Stimulated activated CD4-positive, alpha-beta T cell treated with anti-CD3 and anti-CD28 coated beads, TNF-alpha, amount 100 ng/mL, for 1 hour (primary cell): Measurements from ENCODE around the gene GBA2.

Experiments
- DNase-seq, 3 donors: peaks; one replicate each; pipeline ENCODE4 v3.0.0-alpha.2; 2020; ENCODE audit warnings: low read depth in 3 of 3, low spot score in 1 of 3

The GBA2 gene

DNA sequence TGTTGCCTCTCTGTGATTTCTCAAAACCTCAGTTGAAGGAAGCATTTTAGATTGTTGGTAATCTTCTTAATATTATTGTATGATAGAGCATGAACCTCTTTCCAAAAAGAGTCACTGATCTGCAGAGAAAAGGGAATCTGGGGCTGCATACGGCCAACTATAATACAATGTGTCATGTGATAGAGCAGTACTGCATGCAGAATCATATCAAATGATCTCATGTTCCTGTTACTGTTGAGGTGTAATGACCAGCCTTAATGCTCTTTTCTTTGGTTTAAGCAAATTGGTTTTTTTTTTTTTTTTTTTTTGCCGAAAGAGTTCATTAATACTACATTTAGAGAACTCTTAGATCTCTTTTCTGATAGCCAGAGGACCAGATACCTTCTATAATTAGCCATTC lies 18.0 kb upstream of the GBA2 start:
- no peak for DNase-seq

DNA sequence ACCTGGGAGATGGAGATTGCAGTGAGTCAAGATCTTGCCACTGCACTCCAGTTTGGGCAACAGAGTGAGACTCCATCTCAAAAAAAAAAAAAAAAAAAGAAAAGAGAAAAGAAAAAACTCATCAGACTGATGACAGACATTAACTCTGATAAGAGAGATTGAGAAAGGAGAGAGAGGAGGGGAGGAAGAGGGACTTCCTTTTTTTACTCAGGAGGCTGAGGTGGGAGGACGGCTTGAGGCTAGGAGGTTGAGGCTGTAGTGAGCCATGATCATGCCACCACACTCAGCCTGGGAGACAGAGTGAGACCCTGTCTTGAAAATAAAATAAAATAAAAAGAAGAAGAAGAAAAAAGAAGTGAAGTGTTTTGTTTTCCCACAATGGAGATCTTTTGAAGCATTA lies 14.8 kb upstream of the GBA2 start:
- DNase-seq: no peak

DNA sequence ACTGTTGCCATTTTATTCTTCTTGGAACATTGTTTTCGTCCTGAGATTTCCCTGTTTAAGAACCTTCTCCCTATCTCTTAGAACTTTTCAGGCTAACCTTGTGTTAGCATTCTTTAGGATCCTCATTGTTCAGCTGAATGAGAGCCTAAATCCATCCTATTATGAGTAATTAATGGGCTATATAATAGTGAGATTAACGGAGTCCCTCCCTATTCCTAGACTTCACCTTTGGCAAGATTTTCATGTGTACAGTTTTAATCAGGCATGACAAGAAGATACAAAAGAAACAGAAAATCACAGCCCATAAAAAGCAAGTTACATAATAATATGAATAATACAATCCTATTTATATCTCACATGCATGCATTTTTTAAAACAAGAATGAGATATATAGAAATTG lies 14.2 kb upstream of the GBA2 start:
- no peak for DNase-seq

DNA sequence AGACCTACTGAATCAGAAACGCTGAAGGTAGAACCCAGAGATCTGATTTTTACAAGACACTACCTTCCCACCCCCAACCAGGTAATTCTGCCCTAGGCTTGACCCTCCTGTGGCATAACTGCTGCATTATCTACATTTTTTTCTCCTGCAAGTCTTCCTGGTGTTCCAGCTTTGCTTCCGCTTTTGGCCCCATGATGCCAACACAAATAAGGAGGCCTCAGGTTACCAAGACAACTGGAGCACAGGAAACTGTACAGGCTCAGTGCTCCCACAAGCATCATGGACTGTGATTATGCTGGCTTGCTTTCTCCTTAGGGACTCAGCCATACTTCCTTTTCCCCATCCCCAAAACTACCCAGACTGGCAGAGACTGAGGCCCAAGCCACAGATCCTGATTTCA lies 11.6 kb upstream of the GBA2 start:
- no peak for DNase-seq

DNA sequence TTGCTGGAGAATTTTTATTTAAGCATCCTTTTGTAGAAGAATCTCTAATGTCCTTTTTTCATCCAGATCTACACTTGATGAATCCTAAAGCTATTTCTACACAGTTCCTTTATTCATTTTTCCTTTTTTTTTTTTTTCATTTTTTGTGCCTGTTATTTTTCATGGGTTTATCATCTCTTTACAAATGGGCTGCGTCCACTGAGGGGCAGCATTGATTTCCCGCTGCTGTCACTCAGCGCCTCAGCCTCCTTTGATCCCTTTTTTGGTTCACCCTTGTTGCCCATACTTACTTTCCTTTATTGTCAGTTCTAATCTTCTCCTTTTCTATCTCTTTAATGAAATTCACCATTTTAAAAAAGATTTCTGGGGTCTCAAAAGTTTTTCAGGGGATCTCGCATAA lies 10.8 kb upstream of the GBA2 start:
- DNase-seq: no peak

DNA sequence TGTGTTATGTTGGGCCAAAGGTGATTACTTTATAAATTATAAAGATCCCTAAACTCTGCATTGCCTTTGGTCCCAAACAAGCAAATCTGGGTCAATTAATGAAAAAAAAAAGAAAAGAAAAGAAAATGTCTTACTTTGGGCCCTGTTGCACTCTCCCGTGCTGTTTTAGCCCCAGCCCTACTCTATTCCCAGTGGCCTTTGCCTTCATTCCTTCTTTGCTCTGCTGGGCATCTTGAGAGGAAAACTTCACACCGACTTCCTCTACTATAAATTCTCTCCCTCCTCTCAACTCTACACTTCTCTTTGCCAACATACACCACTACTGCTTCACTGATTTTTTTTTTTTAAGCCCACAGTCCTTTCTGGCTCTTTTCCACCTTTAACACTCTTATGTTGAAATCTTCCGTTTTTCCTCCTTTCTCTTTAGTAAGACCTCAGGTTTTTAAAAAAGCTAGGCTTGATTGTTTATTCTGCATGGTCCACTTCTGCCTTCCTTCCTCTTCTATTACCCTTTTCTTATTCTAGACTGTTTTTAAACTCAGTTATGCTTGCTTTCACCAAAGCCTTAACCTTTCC lies 9.5 kb upstream of the GBA2 start:
- no peak for DNase-seq

DNA sequence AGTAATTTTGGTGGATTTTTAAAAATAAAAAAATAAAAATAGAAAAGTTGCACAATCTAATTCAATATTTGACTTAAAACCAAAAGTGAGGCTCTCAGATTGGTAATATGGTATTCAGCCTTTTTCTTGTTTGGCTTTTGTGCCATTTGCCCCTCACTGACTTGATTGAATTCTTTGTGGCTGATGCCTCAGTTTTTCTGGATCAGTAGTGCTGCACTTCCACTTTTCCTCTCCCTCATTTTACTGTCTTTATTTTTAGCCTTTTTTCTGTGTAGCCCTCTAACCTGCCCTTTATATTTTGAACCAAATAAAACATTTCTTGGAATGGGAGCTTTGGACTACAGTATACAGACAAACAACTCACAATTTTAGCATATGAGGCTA lies 8.9 kb upstream of the GBA2 start:
- DNase-seq: no peak

DNA sequence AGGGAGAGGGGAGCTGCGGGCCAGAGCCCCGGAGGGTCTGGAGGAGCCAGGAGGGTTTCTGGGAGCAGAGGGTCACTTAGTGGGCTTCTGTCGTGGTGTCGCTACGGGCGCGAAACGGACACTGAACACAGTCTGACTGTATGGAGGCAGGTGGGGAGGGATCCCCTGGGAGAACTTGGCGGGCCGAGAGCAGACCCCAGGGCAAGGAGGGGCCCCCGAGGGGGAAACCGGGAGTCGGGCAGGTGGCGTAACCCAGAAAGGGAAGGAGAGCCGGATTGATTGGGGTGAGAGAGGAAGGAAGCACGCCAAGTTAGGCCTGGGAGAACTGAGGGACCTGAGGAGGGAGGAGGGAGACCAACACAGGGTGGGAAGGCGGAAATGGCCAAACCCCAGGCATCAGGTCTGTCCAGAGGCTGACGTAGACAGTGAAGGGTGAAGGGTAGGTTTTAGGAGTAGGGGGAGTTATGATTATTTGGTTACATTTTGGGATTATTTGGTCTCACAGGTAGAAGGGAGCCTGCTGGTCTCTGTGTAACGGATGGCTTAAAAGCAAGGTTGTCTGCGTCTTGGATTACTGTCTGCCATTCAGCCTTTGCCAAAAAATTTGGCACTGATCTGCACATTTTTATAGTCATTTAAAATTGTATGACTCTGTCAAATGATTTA lies 8.3 kb upstream of the GBA2 start:
- DNase-seq: no peak

DNA sequence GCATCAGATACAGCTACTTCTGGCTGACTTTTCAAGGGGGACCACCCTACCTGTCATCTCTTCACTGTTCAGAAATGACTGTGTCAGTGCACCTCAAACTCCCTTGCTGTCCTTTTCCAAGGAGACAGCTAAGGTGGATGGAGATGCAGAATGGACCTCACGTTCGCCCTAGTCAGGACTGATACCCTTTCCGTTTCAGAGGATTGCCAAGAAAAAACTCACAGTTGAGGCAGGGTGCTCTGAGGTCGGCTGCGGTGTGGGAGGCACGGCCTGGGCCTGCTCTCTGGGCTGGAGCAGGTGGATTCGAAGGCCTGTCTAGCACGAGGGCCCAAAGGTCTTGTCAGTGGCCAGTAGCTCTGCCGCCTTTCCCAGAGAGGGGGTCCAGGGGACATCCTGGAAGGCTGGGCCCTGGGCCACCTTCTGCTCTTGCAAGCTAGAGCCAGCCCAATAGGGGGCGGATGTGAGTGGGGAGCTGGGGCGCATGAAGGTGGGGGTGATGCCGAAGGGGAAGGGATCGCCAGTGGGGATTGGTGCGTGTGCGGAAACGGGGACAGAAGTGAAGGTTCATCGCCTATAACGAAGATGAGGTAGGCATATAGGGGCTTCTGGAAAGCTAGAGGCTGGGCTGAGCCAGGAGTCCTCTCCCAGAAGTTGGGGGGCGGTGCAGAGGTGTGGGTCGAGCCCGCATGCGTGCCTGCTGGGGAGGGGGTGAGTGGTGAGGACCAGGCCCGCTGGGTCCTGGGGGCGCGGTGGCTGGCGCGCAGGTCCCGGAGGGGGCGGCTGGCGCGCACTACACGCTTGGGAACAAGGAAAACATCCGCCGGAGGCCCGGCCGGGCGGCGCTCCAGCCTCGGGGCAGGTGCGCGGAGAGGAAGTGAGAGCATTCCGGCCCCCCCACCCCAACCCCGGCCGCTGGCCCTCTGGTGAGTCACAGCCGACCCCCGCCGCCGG lies 7.5 kb upstream of the GBA2 start:
- DNase-seq: peak; percentile 46 to 65 (median 51)

DNA sequence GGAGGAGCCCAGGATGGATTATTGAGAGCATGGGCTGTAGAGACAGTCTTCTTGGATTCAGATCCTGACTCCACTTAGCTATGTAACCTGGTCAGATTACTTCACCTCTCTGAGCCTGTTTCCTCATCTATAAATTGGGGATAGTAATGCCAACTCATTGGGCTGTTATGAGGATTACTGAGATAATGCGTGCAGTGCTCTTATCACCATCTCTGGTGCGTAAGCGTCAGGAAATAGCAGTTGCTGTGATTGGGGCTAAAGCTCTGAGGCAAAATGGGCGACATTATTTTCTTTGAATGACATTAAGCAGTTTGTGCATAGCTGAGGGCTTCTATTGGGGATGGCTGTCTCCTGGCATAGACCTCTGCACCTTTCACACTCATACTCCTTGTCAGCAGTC lies 6.0 kb upstream of the GBA2 start:
- no peak for DNase-seq

DNA sequence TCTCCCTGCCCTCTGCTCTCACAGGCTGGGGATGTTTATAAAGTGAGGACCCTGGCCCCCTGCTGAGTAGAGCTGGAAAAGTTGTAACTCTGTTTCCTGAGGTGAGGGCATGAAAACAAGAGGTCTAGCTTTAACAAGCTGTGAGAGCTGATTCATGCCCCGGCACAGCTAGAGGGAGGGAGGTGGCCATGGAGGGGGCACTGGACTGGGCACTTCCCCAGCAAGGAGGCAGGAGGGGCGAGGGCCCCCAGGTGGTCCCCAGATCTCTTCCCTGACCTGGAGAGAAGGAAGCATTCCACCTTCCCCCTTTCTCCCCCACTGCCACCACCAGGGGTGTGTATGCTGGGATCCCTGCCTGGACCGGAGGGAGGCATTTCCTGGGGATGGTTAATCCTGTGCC lies 5.2 kb upstream of the GBA2 start, which contains the start of gene MSMP:
Gene MSMP (minus strand): TSS at position 13 of the 400 bp plus-strand sequence. CDS start 147 bp downstream, outside the sequence.
- DNase-seq: no peak

DNA sequence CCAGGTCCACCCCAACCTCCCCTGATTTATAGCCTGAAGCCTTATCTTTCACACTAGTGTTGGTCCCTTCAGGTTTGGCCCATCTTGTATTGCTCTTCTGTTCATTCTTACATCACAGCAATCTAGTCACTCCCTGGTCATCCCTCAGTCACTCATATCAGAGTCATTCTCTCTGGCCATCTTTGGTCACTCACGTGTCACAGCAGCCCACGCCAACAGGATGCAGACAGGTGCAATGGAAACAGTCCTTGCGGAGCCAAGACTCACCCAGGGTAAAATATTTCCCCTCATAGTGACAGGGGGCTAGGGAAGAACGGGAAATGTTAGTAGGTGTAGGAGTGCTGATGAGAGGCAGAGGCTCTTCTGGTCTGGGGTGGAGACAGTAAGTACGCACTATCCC lies 4.4 kb upstream of the GBA2 start:
- no peak for DNase-seq

DNA sequence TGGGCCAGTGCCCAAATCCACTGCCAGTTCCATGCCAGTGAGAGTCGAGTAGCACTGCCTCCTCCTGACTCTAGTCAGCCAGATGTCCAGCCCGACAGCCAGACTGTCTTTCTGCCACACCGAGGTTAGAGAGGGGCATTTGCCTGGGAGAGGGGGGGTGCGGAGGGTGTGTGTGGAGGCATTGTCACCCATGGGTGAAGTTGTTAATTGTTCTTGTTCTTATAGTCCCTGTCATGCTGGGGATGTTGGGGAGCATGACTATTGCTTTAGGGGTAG lies 1.2 kb upstream of the GBA2 start:
- no peak for DNase-seq

DNA sequence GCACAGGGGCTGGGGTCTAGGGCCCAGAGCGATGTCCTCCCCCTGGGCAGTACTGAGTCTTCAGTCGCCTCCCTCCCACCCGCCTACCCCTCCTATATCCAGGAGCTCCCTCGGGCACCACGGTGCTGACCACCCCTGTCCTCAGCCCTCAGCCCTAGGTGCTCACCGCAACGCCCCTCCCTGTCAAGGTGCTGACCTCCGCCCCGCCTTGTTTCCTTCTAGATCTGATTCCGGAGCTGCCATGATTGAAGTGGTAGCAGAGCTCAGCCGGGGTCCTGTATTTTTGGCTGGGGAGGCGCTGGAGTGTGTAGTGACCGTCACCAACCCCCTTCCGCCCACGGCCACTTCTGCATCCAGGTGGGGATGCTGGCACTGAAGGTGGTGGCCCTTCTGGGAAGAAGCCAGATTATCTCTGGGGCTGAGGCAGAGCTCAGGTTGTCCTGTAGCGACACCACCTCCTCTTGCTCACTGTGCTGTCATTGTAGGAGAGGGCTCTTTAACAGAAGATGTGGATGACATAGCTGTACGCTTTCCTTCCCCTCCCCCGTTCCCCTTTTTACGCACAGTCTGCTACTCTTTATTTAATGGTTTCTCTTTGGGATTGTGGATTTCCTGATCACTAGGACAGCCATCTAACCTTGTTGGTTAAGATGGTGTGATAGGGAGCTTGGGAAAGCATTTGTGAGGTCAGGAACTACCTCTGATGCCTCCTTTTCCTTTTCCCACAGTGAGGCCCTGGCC lies 657 bp upstream of the GBA2 start:
- no peak for DNase-seq

DNA sequence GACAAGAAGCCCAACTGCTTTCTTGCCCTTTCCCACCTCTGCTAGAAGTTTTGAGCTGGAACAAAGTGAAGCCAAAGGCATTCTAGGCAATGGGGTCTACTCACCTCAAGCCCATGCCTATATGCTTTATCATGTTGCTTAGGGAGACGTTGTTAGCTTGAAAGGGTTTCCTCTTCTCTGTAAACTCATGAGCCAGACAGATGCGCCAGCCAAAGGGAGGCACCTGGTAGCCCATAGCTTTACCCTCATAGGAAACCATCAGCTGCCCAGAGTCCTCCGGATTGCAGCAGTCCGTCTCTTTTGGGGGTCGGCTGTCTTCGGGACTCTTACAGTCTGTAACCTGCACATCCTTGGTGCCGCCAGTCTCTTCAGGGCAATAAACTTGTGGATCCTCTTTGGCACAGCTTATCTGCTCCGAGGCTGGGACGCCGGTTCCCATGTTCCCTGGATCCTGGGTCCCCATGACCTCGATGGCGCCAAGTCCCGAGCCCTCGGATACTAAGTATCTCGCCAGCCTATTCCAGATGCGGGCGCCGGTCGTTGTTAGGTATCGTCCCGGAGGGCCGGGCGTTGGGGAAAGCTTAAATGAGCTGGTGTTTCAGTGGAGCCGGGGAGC lies 678 bp downstream of the GBA2 start:
- DNase-seq: no peak

DNA sequence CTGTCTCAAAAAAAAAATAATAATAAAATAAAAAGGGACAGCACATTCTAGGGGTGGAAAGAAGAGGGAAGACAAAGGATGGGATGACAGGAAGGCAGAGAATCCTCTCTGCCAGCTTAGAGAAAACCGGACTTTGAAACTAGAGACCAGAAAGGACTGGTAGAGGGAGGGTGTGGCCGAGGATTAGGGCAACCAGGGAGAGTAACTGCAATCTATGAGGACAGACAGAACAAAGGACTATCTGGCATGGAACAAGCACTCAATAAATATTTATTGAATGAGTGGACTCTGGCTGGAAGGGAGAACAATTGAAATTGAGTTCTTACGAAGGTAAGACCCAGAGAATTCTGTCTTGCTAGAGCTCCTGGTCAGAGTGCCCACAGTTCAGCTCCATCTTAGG lies 2.4 kb downstream of the GBA2 start:
- DNase-seq: no peak

DNA sequence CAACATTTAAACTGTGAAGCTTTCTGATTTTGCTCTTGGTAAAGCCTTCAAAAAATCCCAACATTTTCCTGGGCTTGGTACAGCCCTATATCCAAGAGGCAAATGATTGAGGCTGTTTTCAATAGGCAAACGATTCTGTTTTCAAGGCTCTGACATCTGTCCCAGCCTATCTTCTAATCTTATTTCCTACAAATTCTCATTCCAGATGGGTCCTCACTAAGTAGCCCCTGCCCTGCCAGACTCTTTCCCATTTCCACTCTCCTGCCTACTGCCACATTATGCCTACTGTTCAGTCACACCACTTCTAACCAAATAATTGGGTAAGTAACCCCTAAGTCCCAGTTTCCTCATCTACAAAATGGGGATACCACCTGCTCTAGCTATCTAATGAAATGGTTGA lies 3.5 kb downstream of the GBA2 start:
- DNase-seq: no peak

DNA sequence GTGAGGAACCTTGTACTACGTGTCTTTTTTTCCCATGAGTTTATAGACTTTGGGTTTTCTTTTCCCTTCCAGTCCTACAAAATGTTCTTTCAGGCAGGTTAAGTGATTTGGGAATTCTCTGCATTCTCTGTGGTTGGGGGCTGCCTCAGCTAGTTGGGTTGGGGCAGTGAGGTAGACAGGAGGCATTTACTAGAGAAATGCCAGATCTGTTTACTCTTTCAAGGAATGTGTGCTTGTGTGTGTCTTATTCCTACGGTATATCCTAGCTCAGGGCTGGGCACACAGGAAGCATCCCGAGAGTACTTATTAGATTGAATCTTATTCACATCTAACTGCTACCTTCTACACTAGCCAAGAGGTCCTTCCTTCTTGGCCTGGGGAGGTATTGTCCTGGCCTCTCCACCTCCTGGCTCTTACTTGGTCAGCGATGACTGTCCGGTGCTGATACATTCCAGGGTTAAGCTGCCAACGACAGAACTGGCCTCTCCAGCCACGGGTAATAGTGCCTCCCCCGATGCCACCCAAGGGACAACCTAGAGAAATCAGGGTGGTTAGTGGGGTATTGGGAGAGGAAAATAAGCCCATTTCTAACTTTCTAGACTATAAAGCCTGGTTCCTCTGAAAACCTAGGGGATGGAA lies 5.0 kb downstream of the GBA2 start:
- DNase-seq: no peak

DNA sequence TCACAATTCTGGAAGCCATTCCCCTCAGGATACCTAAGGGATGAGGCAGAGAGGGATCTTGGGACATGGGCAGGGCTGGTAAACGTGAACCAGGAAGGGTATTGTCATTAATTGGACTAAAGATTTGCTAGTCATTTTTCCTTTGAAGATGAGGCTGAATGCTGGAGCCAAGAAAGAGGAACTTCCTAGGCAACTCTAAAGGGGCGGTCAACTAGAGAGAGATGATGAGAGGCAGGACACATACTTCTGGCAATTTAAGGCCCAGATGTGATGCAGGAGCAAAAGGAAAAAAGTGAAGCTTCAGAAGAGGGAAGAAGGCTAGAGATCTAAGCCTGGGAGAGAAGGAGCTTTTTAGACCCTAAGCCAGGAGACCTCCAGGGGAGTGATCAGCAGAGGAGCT lies 5.6 kb downstream of the GBA2 start:
- no peak for DNase-seq

DNA sequence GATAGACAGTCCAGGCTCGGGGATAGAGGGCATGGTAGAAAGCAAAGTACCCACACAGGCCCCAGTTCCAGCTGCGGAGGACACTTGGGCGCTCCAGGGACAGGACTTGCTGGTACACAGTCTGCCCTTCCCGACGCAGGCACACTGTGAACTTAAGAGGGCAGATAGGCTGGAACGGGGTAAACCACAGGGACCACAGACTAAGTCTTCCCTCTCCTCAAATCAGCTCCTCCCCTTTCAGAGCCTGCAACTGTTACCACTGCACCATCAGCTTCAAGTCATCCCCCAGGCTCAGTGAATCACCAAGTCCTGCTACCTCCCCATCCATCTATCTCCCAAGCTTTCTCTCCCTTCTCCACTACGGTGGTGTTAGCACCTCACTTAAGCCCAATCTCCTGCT lies 7.3 kb downstream of the GBA2 start:
- DNase-seq: no peak

DNA sequence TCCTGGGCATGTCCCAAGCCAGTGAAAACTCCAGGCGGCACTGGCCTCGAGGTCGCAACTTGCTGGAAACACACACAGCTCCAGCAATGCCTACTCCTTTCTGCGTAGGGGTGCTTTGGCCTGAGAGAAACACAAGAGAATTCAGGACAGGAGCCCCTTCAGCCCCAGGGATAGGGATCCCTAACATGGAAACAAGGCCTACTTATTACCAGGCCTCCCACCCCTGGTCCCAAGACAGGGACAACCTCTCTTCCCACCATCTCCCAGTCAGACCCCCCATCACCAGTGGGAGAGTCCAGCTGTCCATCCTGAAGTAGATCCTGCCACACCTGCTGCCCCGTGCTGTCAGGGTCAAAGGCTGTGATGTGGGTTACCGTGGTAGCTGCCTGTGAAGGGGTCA lies 8.8 kb downstream of the GBA2 start:
- DNase-seq: no peak
